Neural cell (in vitro differentiated cells): ENCODE results near the gene ZBTB24. TPM values are rescaled to one million over a fixed set of nuclear protein-coding genes. Genes with fewer than 3 reads are reported as not detected.

Source experiments
- H2AFZ ChIP-seq: fragments of 200-600, 300-800 bp; sonication (generic), shearing (Covaris generic); 2 replicates; pipeline ENCODE4 v1.6.0; 2014; ENCODE audit warnings: low read depth, mild to moderate bottlenecking, antibody characterized with exemption, low read length, moderate library complexity
- H3F3A ChIP-seq: fragments of 200-600 bp; shearing (Covaris generic); 2 replicates; pipeline ENCODE4 v1.6.1; 2016; ENCODE audit warnings: mild to moderate bottlenecking, moderate library complexity, mixed read lengths, antibody characterized with exemption, low read length; ENCODE audit not compliant: insufficient read depth, poor library complexity, severe bottlenecking
- H3K27ac ChIP-seq: fragments of 200-600, 300-800 bp; sonication (generic), shearing (Covaris generic); 2 replicates; pipeline ENCODE4 v1.5.1; 2014; ENCODE audit warnings: mild to moderate bottlenecking, low read length, moderate library complexity
- H3K27me3 ChIP-seq: fragments of 300-800, 200-600 bp; sonication (generic), shearing (Covaris generic); 2 replicates; pipeline ENCODE4 v1.6.0; 2014; ENCODE audit warnings: mild to moderate bottlenecking, low read depth, low read length, moderate library complexity; ENCODE audit not compliant: insufficient read depth
- H3K36me3 ChIP-seq: fragments of 300-800, 200-600 bp; sonication (generic), shearing (Covaris generic); 2 replicates; pipeline ENCODE4 v1.5.1; 2014; ENCODE audit warnings: mild to moderate bottlenecking, antibody characterized with exemption, low read length, moderate library complexity; ENCODE audit not compliant: insufficient read depth
- H3K4me2 ChIP-seq: fragments of 300-800, 200-600 bp; sonication (generic), shearing (Covaris generic); 2 replicates; pipeline ENCODE4 v1.6.0; 2014; ENCODE audit warnings: mild to moderate bottlenecking, low read length
- H3K4me3 ChIP-seq: fragments of 300-800, 200-600 bp; sonication (generic), shearing (Covaris generic); 2 replicates; pipeline ENCODE4 v1.5.1; 2014; ENCODE audit warnings: mild to moderate bottlenecking, low read length, moderate library complexity
- H3K79me2 ChIP-seq: fragments of 200-600 bp; shearing (Covaris generic); replicated peaks from 2 replicates; pipeline ENCODE4 v1.6.0; 2014; ENCODE audit warnings: mild to moderate bottlenecking, low read length, moderate library complexity; ENCODE audit not compliant: insufficient read depth
- H3K9ac ChIP-seq: fragments of 300-800, 200-600 bp; sonication (generic), shearing (Covaris generic); 2 replicates; pipeline ENCODE4 v1.6.1; 2016; ENCODE audit warnings: mild to moderate bottlenecking, low read length, mixed read lengths
- H3K9me2 ChIP-seq: fragments of 200-600 bp; shearing (Covaris generic); 2 replicates; pipeline ENCODE4 v1.6.1; 2016; ENCODE audit warnings: mild to moderate bottlenecking, low read length, mixed read lengths; ENCODE audit not compliant: insufficient read depth
- H3K9me3 ChIP-seq: fragments of 200-600, 300-800 bp; sonication (generic), shearing (Covaris generic); 2 replicates; pipeline ENCODE4 v1.6.1; 2016; ENCODE audit warnings: mild to moderate bottlenecking, mixed run types, low read length, moderate library complexity, mixed read lengths
- H4K20me1 ChIP-seq: fragments of 200-600 bp; shearing (Covaris generic); 2 replicates; pipeline ENCODE4 v1.6.1; 2016; ENCODE audit warnings: mild to moderate bottlenecking, mixed run types; ENCODE audit not compliant: insufficient read depth
- CTCF ChIP-seq: fragments of 450-650 bp; IDR thresholded peaks from 2 replicates; pipeline ENCODE4 v1.5.1; 2014; ENCODE audit warnings: antibody characterized with exemption, mild to moderate bottlenecking, moderate library complexity; ENCODE audit not compliant: poor library complexity, severe bottlenecking
- EP300 ChIP-seq: fragments of 450-650 bp; conservative IDR thresholded peaks from 2 replicates; pipeline ENCODE4 v1.6.1; 2014; ENCODE audit warnings: antibody characterized with exemption, mild to moderate bottlenecking, moderate library complexity; ENCODE audit not compliant: poor library complexity, severe bottlenecking
- EZH2 ChIP-seq: fragments of 200-600, 300-800 bp; shearing (Covaris generic), sonication (generic); IDR thresholded peaks from 2 replicates; pipeline ENCODE4 v1.6.1; 2014; ENCODE audit warnings: antibody characterized with exemption, low read length, borderline replicate concordance, mild to moderate bottlenecking; ENCODE audit not compliant: insufficient read depth, poor library complexity, severe bottlenecking
- MXI1 ChIP-seq: fragments of 450-650 bp; conservative IDR thresholded peaks from 2 replicates; pipeline ENCODE4 v1.6.1; 2014; ENCODE audit warnings: antibody characterized with exemption, mild to moderate bottlenecking; ENCODE audit not compliant: poor library complexity, severe bottlenecking
- POLR2AphosphoS5 ChIP-seq: IDR thresholded peaks from 2 replicates; pipeline ENCODE4 v1.6.1; 2012
- RAD21 ChIP-seq: fragments of 450-650 bp; conservative IDR thresholded peaks from 2 replicates; pipeline ENCODE4 v1.6.1; 2014; ENCODE audit warnings: antibody characterized with exemption, mild to moderate bottlenecking, moderate library complexity
- REST ChIP-seq: IDR thresholded peaks from 2 replicates; pipeline ENCODE4 v1.6.1; 2012; ENCODE audit warnings: borderline replicate concordance
- SMC3 ChIP-seq: fragments of 450-650 bp; conservative IDR thresholded peaks from 2 replicates; pipeline ENCODE4 v1.6.1; 2014; ENCODE audit warnings: antibody characterized with exemption, mild to moderate bottlenecking, moderate library complexity; ENCODE audit not compliant: poor library complexity
- TAF1 ChIP-seq: IDR thresholded peaks from 2 replicates; pipeline ENCODE4 v1.6.1; 2012; ENCODE audit warnings: low read depth
- polyA plus RNA-seq: library from polyadenylated mRNA; depleted of rRNA; stranded (reverse); fragments of >200 nt; gene quantifications from 2 replicates; pipeline ENCODE4 v1.2.3, GENCODE V29; 2014

ZBTB24 gene
- polyA plus RNA-seq, 1 donor from 2014 or later: 6.0 TPM

- H3K79me2 ChIP-seq: no peaks in the 10 kb centered on the region
- no peaks in the 10 kb centered on the region for H3K27me3 ChIP-seq
- no peaks in the 10 kb centered on the region for H3K9me3 ChIP-seq
- TF ChIP-seq RAD21 (no peak), EZH2 (no peak), TAF1 (no peak), MXI1 (no peak), REST (no peak), CTCF (no peak), POLR2AphosphoS5 (no peak), SMC3 (no peak), EP300 (no peak)
- H3K4me3 ChIP-seq: no peak overlapping the region
- H3F3A ChIP-seq: no peaks in the 10 kb centered on the region
- no peaks in the 10 kb centered on the region for H3K9me2 ChIP-seq
- no peaks in the 10 kb centered on the region for H4K20me1 ChIP-seq
- H2AFZ ChIP-seq: no peak overlapping the region
- H3K27ac ChIP-seq: no peak overlapping the region
- no peak overlapping the region for H3K4me2 ChIP-seq
- no peaks in the 10 kb centered on the region for H3K36me3 ChIP-seq
- H3K9ac ChIP-seq: no peak overlapping the region
These were observed 61.8 kb downstream of the ZBTB24 start for GRCh38 chr6:109421184-109421583.

- no peaks in the 10 kb centered on the region for H3F3A ChIP-seq
- H3K4me3 ChIP-seq: no peak overlapping the region
- no peaks in the 10 kb centered on the region for H3K9me2 ChIP-seq
- no peaks in the 10 kb centered on the region for H4K20me1 ChIP-seq
- H3K27me3 ChIP-seq: no peaks in the 10 kb centered on the region
- no peak overlapping the region for H3K27ac ChIP-seq
- H3K4me2 ChIP-seq: no peak overlapping the region
- H2AFZ ChIP-seq: no peak overlapping the region
- TF ChIP-seq CTCF (no peak), POLR2AphosphoS5 (no peak), REST (no peak), TAF1 (no peak), SMC3 (no peak), EP300 (no peak), MXI1 (no peak), RAD21 (no peak), EZH2 (no peak)
- no peak overlapping the region for H3K9ac ChIP-seq
- no peaks in the 10 kb centered on the region for H3K79me2 ChIP-seq
- no peaks in the 10 kb centered on the region for H3K36me3 ChIP-seq
- no peaks in the 10 kb centered on the region for H3K9me3 ChIP-seq
These were observed 62.3 kb downstream of the ZBTB24 start for GRCh38 chr6:109420751-109421150.
